Measurements from ENCODE around the gene EXOC3.
"Not testable (repeated sequence)": the region's sequence is repeated elsewhere in the genome, so short reads cannot be mapped to it uniquely, and the experiment has no call there.

The EXOC3 gene

GRCh38 chr5:483434-484140, 40.6 kb downstream of the EXOC3 start:
- DNase-seq (ENCODE audit: extremely low read depth in 1 of 2, low read depth in 1 of 2) = no peak

DNA sequence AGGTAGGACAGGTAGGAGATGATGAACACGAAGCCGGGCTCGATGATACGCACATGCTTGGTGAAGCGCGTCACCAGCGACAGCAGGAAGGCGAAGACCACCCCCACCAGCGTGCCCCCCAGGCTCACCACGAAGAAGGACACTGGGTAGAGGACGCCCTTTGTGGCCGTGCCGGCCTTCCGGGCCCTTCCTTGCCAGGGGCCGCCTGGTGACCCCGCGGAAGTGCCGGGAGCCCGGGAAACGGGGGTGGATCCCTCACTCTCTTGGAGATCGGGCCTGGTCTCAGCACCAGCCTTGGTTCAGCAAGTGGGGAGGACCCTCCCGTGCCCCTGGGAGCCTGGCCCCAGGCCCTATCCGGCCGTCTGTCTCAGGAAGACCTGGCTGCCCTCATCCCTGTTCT, 41.6 kb downstream of the EXOC3 start:
- no peak for DNase-seq (ENCODE audit: extremely low read depth in 1 of 2, low read depth in 1 of 2)

DNA sequence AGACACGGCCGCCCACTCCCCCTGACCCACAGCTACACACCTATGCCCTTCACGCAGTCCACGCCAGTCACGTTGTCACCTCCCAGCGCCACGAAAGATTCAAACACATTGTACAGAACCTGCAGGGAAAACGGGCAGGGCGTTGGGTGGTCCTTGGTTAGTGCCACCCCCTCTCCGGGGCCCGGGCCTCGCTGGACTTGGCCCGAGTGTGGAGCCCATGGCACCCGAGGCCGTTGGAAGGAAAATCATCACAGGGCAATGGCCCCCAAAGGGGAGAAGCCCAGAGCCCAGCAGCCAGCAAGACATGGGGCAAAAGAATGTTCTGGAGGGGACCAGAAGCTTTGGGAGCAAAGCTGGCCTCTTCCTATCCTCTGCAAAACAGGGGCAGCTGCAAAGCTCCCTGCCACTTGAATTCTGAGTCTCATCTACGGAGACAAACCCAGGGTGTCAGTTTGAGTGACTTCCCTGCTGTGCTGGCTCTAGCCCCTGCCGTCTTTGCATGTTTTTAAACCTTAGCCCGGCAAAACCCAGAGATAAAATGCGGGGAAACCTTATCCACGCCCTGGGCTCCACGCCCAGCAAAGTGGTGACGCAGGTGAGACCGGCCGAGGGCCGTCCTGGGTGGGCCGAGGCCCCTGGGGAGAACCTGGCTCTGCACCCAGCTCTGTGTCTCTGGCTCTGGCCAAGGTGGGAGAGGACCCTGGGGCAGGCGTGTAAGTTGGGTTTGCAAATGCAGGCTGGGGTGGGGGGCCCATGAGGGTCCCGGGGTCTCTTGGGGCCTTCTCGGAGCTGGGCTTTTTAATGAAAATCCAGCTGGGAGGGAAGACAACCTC, 42.4 kb downstream of the EXOC3 start:
- no peak for DNase-seq (ENCODE audit: extremely low read depth in 1 of 2, low read depth in 1 of 2)

DNA sequence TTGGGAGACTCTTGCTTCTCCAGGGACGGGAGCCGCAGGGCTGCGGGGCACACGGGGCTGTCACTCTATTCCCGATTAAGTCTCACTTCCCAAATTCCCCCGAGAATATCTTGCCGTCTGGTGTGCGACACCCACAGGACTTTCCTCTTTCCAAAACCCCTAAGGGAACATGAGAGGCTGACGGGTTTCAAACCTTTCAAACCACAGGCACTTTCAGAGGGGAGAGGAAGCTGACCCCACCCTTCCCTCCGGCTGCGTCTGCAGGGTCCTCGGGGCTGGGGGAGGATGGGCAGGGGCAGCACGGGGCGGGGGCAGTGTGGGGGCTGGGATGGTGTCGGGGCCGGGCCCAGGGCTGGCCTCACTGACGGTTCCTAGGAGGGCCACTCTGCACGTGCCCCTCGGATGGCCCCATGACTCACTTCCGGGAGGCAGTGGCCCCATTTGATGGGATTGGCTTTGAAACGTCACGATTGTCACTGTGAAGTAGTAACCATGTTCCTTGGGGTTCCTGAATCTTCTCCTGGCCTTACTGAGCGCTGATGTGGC, 43.0 kb downstream of the EXOC3 start:
- DNase-seq (ENCODE audit: extremely low read depth in 1 of 2, low read depth in 1 of 2) = no peak

GRCh38 chr5:486597-486996, 43.6 kb downstream of the EXOC3 start:
- DNase-seq (ENCODE audit: extremely low read depth in 1 of 2, low read depth in 1 of 2) = not testable (repeated sequence)

DNA sequence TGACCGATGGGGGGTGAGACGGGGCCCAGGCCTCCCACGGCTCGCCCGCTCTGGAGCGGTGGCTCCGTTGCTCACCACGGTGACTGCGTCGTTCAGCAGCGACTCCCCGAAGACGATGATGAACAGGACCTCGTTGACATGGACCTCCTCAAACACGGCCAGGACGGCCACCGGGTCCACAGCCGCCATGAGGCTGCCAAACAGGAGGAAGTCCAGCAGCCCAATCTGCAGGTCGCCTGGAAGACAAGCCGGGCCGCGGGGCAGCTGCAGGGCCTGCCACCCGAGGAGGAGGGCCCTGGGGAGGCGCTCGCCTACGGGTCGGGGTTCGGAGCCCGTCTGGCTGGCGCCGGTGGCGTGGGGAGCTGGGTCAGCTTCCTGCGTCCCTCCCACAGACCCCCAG, 45.3 kb downstream of the EXOC3 start:
- DNase-seq (ENCODE audit: extremely low read depth in 1 of 2, low read depth in 1 of 2) = no peak

DNA sequence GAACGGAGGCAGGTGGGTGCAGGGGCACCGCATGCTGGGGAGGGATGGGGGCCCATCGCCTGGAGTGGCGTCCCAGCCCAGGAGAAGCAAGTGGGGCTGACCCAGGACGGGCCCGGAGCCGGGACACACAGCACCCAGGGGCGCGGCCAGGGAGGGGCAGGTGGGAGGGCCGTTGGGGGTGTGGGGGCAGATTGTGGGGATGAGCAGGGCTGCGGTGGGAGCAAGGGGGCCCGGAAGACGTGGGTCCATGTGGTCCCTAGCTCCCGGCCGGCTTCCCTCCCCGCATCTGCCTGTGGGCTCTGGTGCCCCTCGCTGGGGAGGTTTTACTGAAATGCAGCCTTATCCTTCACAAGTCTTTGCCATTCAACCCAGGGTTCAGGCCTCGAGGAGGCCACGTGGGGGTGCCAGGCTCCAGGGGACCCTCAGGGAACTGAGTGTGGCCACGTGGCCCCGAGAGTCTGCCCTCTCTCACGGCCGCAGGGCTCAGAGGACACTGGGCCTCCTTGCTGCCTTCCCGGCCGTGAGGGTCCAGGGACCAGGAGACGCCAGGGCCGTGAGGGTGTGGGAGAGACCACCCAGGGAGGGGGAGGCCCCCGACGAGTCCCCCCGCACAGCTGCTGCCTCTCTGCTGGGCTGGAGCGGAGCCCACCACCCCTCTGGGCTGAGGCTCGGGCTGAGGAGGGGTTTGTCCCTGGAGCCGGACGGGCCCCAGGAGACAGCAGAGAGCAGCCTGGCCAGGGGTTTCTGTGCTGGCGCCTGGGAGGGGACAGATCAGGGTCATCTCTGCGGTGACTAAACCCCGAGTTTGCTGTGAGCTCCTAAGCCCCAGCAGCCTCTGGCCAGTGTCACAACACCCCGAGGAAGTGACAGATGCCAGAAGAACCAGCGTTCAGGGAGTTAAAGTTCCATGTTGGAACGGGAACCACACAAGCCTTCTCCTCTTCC, 46.0 kb downstream of the EXOC3 start:
- DNase-seq (ENCODE audit: extremely low read depth in 1 of 2, low read depth in 1 of 2) = no peak

DNA sequence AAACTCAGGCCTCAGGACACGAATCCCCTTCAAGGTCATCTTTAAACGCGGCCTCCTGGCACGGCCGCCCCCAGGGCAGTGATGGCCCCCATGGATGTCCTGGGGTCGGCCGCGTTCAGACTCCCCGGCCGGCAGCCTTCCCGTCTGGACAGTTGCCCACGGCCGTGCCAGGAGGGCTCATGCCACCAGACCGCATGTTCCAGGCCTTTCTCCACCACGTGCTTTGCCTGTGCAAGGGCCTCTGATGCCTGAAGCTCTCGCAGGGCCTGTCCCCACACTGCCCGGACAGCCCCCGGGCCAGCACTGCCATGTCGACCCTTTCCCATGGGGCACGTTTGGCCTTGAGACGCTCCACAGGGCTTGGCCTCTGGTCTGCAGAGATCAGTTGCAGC, 46.7 kb downstream of the EXOC3 start:
- DNase-seq (ENCODE audit: extremely low read depth in 1 of 2, low read depth in 1 of 2) = no peak

GRCh38 chr5:490116-491106, 47.4 kb downstream of the EXOC3 start:
- no peak for DNase-seq (ENCODE audit: extremely low read depth in 1 of 2, low read depth in 1 of 2)

DNA sequence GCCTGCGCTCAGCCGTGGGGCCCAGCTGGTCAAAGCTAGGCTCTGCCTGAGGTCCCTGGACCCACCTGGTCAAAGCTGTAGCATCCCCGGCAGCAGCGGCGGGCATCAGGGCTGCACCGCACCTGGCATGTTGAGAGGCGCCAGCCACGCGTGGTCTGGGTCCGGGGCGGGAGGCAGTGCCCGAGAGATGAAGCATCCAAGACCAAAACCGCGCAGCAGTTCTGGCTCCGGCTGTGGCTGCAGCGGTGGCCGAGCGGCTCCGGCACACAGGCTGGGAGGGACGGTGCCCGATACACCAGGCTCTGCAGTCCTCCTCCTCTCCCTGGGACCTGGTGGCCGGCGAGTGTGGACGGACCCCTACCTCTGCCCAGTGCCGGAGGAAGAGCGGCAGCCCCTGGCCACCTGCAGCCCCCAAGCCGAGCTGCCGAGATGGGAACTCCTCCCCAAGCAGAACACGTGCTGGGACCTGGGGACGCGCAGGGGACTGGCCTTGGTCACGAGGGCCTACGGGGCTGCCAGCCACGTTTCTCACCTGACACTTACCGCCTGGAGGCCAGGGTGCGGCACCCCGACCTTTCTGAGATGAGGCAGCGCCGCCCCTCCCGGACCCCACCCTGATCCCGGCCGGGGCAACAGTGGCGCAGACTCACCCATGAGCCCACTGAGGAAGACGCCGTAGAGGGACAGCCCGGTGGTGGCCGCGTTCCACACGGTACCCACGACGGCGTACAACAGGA, 48.3 kb downstream of the EXOC3 start:
- DNase-seq (ENCODE audit: extremely low read depth in 1 of 2, low read depth in 1 of 2) = no peak

DNA sequence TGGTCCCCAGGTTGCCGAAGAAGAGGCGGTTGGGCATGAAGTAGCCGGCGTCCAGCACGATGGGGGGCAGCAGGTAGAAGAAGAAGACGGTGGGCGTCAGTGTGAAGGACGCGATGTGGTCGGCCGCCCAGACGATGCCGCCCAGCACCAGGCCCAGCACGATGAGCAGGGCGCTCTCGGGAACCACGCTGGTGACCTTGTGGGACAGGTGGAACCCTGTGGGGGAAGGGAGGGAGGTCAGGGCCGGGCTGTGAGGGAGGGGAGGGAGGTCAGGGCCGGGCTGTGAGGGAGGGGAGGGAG, 48.8 kb downstream of the EXOC3 start:
- DNase-seq (ENCODE audit: extremely low read depth in 1 of 2, low read depth in 1 of 2) = no peak

- no peak for DNase-seq (ENCODE audit: extremely low read depth in 1 of 2, low read depth in 1 of 2)
These were observed 49.4 kb downstream of the EXOC3 start for GRCh38 chr5:492314-492893.

DNA sequence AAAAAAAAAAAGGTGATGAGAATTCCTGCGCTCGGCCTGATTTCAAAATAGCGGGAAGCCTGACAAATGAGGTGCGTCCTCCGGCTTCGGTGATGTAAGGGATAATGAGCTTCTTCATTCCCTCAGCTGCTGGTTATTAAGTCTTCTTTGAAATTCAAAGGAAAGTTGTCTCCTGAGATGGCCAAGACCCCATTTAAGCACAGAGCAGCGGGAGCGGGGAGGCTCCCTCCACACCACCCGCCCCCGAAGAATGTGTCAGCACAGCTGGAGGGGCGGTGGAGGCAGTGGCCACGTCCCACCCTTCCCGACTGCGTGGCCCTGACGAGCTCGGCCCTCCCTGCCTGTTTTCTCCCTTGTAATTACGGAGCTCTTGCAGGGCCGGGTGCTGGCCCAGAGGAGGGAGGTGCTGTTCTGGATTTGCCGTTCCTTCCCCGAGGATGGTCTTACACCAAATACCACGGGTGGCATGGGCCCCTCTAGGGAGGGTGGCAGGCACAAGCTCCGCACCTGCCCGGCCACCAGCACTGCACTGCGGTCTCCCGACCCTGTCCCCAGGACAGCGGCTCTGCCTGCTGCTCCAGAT, 50.2 kb downstream of the EXOC3 start:
- no peak for DNase-seq (ENCODE audit: extremely low read depth in 1 of 2, low read depth in 1 of 2)

DNA sequence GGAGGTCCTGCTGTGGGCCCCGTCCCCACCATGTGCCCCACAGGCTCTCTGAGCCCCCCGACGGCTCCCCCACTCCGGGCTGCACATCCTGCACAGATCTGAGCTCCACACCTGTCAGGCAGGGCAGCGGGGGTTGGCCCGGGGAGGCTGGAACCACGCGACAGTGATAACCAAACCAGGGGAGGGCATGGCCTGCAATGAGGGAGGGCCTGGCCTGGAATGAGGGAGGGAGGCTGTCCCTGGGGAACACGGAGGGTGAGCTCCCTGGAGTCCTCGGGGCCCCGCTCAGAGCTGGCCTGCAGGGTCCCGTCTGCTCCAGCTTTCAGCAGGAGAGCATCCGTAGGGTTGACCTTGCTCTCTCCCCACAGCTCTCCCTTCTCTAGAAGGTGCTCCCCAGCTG, 50.8 kb downstream of the EXOC3 start:
- DNase-seq (ENCODE audit: extremely low read depth in 1 of 2, low read depth in 1 of 2) = no peak

- no peak for DNase-seq (ENCODE audit: extremely low read depth in 1 of 2, low read depth in 1 of 2)
These were observed 51.8 kb downstream of the EXOC3 start for GRCh38 chr5:494667-495255.

DNA sequence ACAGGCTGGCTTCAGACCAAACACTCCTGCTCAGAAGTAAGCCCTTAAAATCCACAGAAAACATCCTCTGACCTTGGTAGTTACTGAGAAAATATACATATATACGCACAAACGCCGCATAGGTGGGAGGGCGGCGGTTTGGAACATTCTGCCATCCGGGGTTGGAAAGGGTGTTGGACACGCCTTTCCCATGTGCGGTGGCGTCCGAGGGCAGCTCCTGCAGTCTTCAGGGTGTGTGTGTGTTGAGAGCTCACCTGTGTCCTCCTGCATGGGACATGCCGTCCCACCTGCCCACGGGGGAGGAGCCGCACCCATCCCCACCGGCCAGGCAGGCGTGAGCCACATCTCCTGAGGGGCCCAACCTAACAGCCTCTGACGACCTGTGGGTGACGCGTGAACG, 53.1 kb downstream of the EXOC3 start:
- DNase-seq (ENCODE audit: extremely low read depth in 1 of 2, low read depth in 1 of 2) = no peak

GRCh38 chr5:497090-497700, 54.2 kb downstream of the EXOC3 start:
- no peak for DNase-seq (ENCODE audit: extremely low read depth in 1 of 2, low read depth in 1 of 2)

Measured in activated CD8-positive, alpha-beta memory T cell treated with anti-CD3 and anti-CD28 coated beads for 1 hour (primary cell).